PC-9 (cell line): ENCODE measurements around the gene SBSN. TPM values are rescaled to one million over a fixed set of nuclear protein-coding genes. Genes with fewer than 3 reads are reported as not detected.

ENCODE experiments used
- BruUV-seq: library from RNA; stranded (reverse); fragments of 400-500 nt; replicated peaks from 2 replicates; lab custom pipeline; 2021; lab: Mats Ljungman, UMichigan
- CTCF ChIA-PET: fragments of 300-600 bp; sonication (Branson Sonifier 250); formaldehyde crosslinking; loops from one replicate; lab custom pipeline; 2022; ENCODE audit warnings: antibody characterized with exemption; lab: Charles Lee
- POLR2A ChIA-PET: fragments of 300-600 bp; sonication (Branson Sonifier 250); formaldehyde crosslinking; loops from one replicate; lab custom pipeline; 2022; ENCODE audit warnings: antibody characterized with exemption; ENCODE audit not compliant: unreplicated experiment; lab: Charles Lee
- DNase-seq, 2 experiments: peaks; one replicate each; pipeline versions ENCODE4 v3.0.0 to v3.0.0-alpha.2; 2015 to 2022; ENCODE audit warnings: mixed read lengths in 1 of 2
- H2AFZ ChIP-seq: fragments of 200-600 bp; sonication (generic); 2 replicates; pipeline ENCODE4 v1.8.1; 2017; ENCODE audit warnings: antibody characterized with exemption
- H3F3A ChIP-seq: fragments of 200-600 bp; sonication (generic); 2 replicates; pipeline ENCODE4 v1.8.1; 2017; ENCODE audit warnings: antibody characterized with exemption, mild to moderate bottlenecking, low read depth; ENCODE audit not compliant: insufficient read depth
- H3K27ac ChIP-seq: fragments of 200-600 bp; sonication (generic); 2 replicates; pipeline ENCODE4 v1.6.1; 2016; ENCODE audit warnings: mixed run types
- H3K27me3 ChIP-seq: fragments of 200-600 bp; sonication (generic); 2 replicates; pipeline ENCODE4 v1.6.1; 2016; ENCODE audit warnings: low read depth, mixed run types; ENCODE audit not compliant: insufficient read depth
- H3K36me3 ChIP-seq: fragments of 200-600 bp; sonication (generic); 2 replicates; pipeline ENCODE4 v1.6.1; 2016; ENCODE audit warnings: low read depth, mixed run types
- H3K4me1 ChIP-seq: fragments of 200-600 bp; sonication (generic); replicated peaks from 2 replicates; pipeline ENCODE4 v1.6.1; 2016; ENCODE audit warnings: mixed run types; ENCODE audit not compliant: insufficient read depth
- H3K4me2 ChIP-seq: fragments of 200-600 bp; sonication (generic); 2 replicates; pipeline ENCODE4 v1.6.1; 2017; ENCODE audit warnings: mixed run types
- H3K4me3 ChIP-seq: fragments of 200-600 bp; sonication (generic); 2 replicates; pipeline ENCODE4 v1.6.1; 2016; ENCODE audit warnings: mixed run types
- H3K79me2 ChIP-seq: fragments of 200-600 bp; sonication (generic); 2 replicates; pipeline ENCODE4 v1.6.1; 2017; ENCODE audit warnings: low read depth, mixed run types
- H3K9me2 ChIP-seq: fragments of 200-600 bp; sonication (generic); 2 replicates; pipeline ENCODE4 v1.8.1; 2017; ENCODE audit warnings: mild to moderate bottlenecking; ENCODE audit not compliant: insufficient read depth
- H3K9me3 ChIP-seq: fragments of 200-600 bp; sonication (generic); 2 replicates; pipeline ENCODE4 v1.8.1; 2016; ENCODE audit warnings: low read depth; ENCODE audit not compliant: insufficient read depth
- H4K20me1 ChIP-seq: fragments of 200-600 bp; sonication (generic); 2 replicates; pipeline ENCODE4 v1.8.1; 2017; ENCODE audit not compliant: insufficient read depth
- CTCF ChIP-seq: fragments of 200-600 bp; sonication (generic); conservative IDR thresholded peaks from 2 replicates; pipeline ENCODE4 v1.6.1; 2017; ENCODE audit warnings: mixed run types, antibody characterized with exemption, mild to moderate bottlenecking, moderate library complexity
- EZH2 ChIP-seq: fragments of 200-600 bp; sonication (generic); IDR thresholded peaks from 2 replicates; pipeline ENCODE4 v1.8.0; 2017; ENCODE audit warnings: antibody characterized with exemption, low read depth
- intact Hi-C: fragments of 100-400 bp; cut with micrococcal nuclease; formaldehyde crosslinking; loops from one replicate; pipeline ENCODE4 v1.10.0; 2022; ENCODE audit not compliant: unreplicated experiment
- total RNA-seq: library from RNA; stranded (reverse); gene quantifications from 2 replicates; pipeline ENCODE4 v1.2.3, GENCODE V29; 2021

The SBSN gene
- total RNA-seq, 1 experiment from 2014 or later = 0.76 TPM

- H4K20me1 ChIP-seq = no peaks in the 10 kb centered on the region
- H3K9me3 ChIP-seq = no peaks in the 10 kb centered on the region
- no peak overlapping the region for H2AFZ ChIP-seq
- H3K4me1 ChIP-seq = 0 out of 2 replicates have a peak, but pooled peaks cover under 1% of the 10 kb centered on the region
- ChIA-PET POLR2A (interaction anchor here (0.6 kb wide), 1 partner anchor 22 kb away, joined by 3 read pairs; no protein-coding TSS in a partner anchor), CTCF (no interaction called here)
- BruUV-seq = no TSS peak
- no peaks in the 10 kb centered on the region for H3K36me3 ChIP-seq
- no peak overlapping the region for H3K4me2 ChIP-seq
- peak; percentile 40 to 66 for DNase-seq
- no peaks in the 10 kb centered on the region for H3K9me2 ChIP-seq
- H3K27me3 ChIP-seq = 0 out of 2 replicates have a peak, but pooled peaks cover 1% of the 10 kb centered on the region
- H3K27ac ChIP-seq = no peak overlapping the region
- intact Hi-C loops = no loop called here
- TF ChIP-seq EZH2 (no peak), CTCF (no peak)
- H3K4me3 ChIP-seq = no peak overlapping the region
- no peaks in the 10 kb centered on the region for H3K79me2 ChIP-seq
- H3F3A ChIP-seq = no peaks in the 10 kb centered on the region
Measured at GRCh38 chr19:35519291-35519690, 8.8 kb downstream of the SBSN start.

GRCh38 chr19:35518313-35518712 lies 9.8 kb downstream of the SBSN start:
- H4K20me1 ChIP-seq = no peaks in the 10 kb centered on the region
- no TSS peak for BruUV-seq
- CTCF ChIA-PET = no interaction called here

GRCh38 chr19:35517342-35517741 lies 10.8 kb downstream of the SBSN start:
- no peak for DNase-seq
- Histone ChIP-seq H4K20me1 (no peaks in the 10 kb centered on the region), H3K27ac (no peak overlapping the region), H3K79me2 (no peaks in the 10 kb centered on the region), H3K4me3 (no peak overlapping the region), H2AFZ (no peak overlapping the region), H3K9me3 (no peaks in the 10 kb centered on the region), H3K27me3 (no peaks in the 10 kb centered on the region), H3K4me2 (no peak overlapping the region), H3K36me3 (no peaks in the 10 kb centered on the region), H3F3A (no peaks in the 10 kb centered on the region), H3K9me2 (no peaks in the 10 kb centered on the region), H3K4me1 (peaks cover 12% of the 10 kb centered on the region; the same call in 1 of the 2 replicates)
- ChIA-PET POLR2A (interaction anchor here (0.6 kb wide), 1 partner anchor 425 kb away, joined by 18 read pairs; no protein-coding TSS in a partner anchor), CTCF (no interaction called here)
- BruUV-seq = no TSS peak
- no peak for TF ChIP-seq CTCF
- TF ChIP-seq EZH2 = no peak
- intact Hi-C loops = no loop called here

More at GRCh38 chr19:35518313-35518712, 9.8 kb downstream of the SBSN start:
- Histone ChIP-seq H3K27me3 (no peaks in the 10 kb centered on the region), H3F3A (no peaks in the 10 kb centered on the region), H3K9me2 (no peaks in the 10 kb centered on the region), H3K4me3 (no peak overlapping the region), H3K4me2 (no peak overlapping the region), H3K36me3 (no peaks in the 10 kb centered on the region), H3K79me2 (no peaks in the 10 kb centered on the region), H3K4me1 (peaks cover 9% of the 10 kb centered on the region; the same call in 1 of the 2 replicates), H2AFZ (no peak overlapping the region), H3K9me3 (no peaks in the 10 kb centered on the region), H3K27ac (no peak overlapping the region)
- intact Hi-C loops = no loop called here
- DNase-seq = peak in 1 of 2 experiments; percentile 57
- POLR2A ChIA-PET = no interaction called here
- TF ChIP-seq EZH2 = no peak
- TF ChIP-seq CTCF = no peak
